Smooth muscle cell (in vitro differentiated cells): ENCODE data around the gene AMACR. TPM values are rescaled to one million over a fixed set of nuclear protein-coding genes. Genes with fewer than 3 reads are reported as not detected.

Source experiments
- DNase-seq: peaks from one replicate; lab custom pipeline; 2025; ENCODE audit not compliant: unreplicated experiment; lab: John Stamatoyannopoulos, UW
- H2AFZ ChIP-seq: fragments of 200-600 bp; sonication (generic); 2 replicates; pipeline ENCODE4 v1.6.0; 2016; ENCODE audit warnings: antibody characterized with exemption, low read depth, mild to moderate bottlenecking
- H3F3A ChIP-seq: fragments of 200-600 bp; sonication (generic); 2 replicates; pipeline ENCODE4 v1.6.0; 2017; ENCODE audit warnings: antibody characterized with exemption, low read depth
- H3K27ac ChIP-seq: fragments of 200-600 bp; sonication (generic); 2 replicates; pipeline ENCODE4 v1.5.1; 2016; ENCODE audit warnings: low read depth, mild to moderate bottlenecking
- H3K27me3 ChIP-seq: fragments of 200-600 bp; sonication (generic); 2 replicates; pipeline ENCODE4 v1.6.1; 2016; ENCODE audit warnings: low read depth, mild to moderate bottlenecking
- H3K36me3 ChIP-seq: fragments of 200-600 bp; sonication (generic); 2 replicates; pipeline ENCODE4 v1.5.1; 2016; ENCODE audit warnings: low read depth
- H3K4me1 ChIP-seq: fragments of 200-600 bp; sonication (generic); 2 replicates; pipeline ENCODE4 v1.5.1; 2016; ENCODE audit warnings: low read depth
- H3K4me2 ChIP-seq: fragments of 200-600 bp; sonication (generic); 2 replicates; pipeline ENCODE4 v1.6.0; 2016; ENCODE audit warnings: mild to moderate bottlenecking
- H3K4me3 ChIP-seq: fragments of 200-600 bp; sonication (generic); 2 replicates; pipeline ENCODE4 v1.5.1; 2016; ENCODE audit warnings: mild to moderate bottlenecking
- H3K79me2 ChIP-seq: fragments of 200-600 bp; sonication (generic); 2 replicates; pipeline ENCODE4 v1.6.0; 2016; ENCODE audit warnings: low read depth, mild to moderate bottlenecking
- H3K9ac ChIP-seq: fragments of 200-600 bp; sonication (generic); 2 replicates; pipeline ENCODE4 v1.6.0; 2016; ENCODE audit warnings: low read depth
- H3K9me3 ChIP-seq: fragments of 200-600 bp; sonication (generic); replicated peaks from 2 replicates; pipeline ENCODE4 v1.5.1; 2016; ENCODE audit warnings: low read depth
- H4K20me1 ChIP-seq: fragments of 200-600 bp; sonication (generic); 2 replicates; pipeline ENCODE4 v1.6.0; 2016; ENCODE audit warnings: low read depth
- CTCF ChIP-seq: fragments of 200-600 bp; sonication (generic); IDR thresholded peaks from 2 replicates; pipeline ENCODE4 v1.5.1; 2017; ENCODE audit warnings: borderline replicate concordance, mild to moderate bottlenecking, antibody characterized with exemption; ENCODE audit not compliant: insufficient read depth, poor library complexity, severe bottlenecking
- WGBS: methylation state at CpG from one replicate; pipeline ENCODE4 v1.1.7; 2016; ENCODE audit warnings: low lambda C conversion rate; 5-methylcytosine and 5-hydroxymethylcytosine counted together
- polyA plus RNA-seq: library from polyadenylated mRNA; unstranded; fragments of >200 nt; fragmentation: Nextera tagmentation; extraction: Ambion mirVana; gene quantifications from 2 replicates; pipeline ENCODE4 v1.2.1, GENCODE V29; 2016
- total RNA-seq: library from RNA; depleted of rRNA; stranded (reverse); fragments of >200 nt; gene quantifications from 2 replicates; pipeline ENCODE4 v1.2.3, GENCODE V29; 2014

Gene AMACR
- total and polyA plus RNA-seq, 2 experiments from 2014 or later = 14.1 to 14.5 TPM

DNA sequence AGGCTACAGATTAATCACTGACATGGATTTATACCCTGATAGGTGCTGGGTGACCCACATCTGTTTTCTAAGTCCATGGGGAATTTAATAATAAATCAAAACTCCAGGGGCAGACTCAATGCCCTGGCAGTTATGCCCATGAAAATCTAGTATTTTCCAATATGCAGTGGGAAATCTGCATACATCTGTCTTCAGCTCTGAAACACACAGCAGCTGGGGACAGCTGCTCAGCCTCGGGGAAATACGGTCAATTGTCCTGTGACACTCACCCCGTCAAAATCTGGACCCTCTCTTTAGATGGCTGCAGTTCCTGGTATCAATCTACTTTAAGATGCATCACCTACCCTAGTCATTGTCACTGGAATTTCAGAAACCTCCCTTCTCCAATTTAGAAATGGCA, 47.8 kb upstream of the AMACR start:
- H3K4me3 ChIP-seq = no peak overlapping the region
- H2AFZ ChIP-seq = no peak overlapping the region
- H3K36me3 ChIP-seq = no peaks in the 10 kb centered on the region
- no peak for TF ChIP-seq CTCF
- no peak for DNase-seq
- H3K4me1 ChIP-seq = peaks cover 15% of the 10 kb centered on the region
- 94% methylated on average over 3 of the region's 3 CpGs for WGBS
- no peak overlapping the region for H3K4me2 ChIP-seq
- no peak overlapping the region for H3K27ac ChIP-seq
- no peaks in the 10 kb centered on the region for H3K9me3 ChIP-seq
- peaks cover 6% of the 10 kb centered on the region for H3F3A ChIP-seq
- no peaks in the 10 kb centered on the region for H3K79me2 ChIP-seq
- H3K27me3 ChIP-seq = no peaks in the 10 kb centered on the region
- no peaks in the 10 kb centered on the region for H4K20me1 ChIP-seq
- H3K9ac ChIP-seq = no peak overlapping the region

GRCh38 chr5:34054400-34054729, 46.5 kb upstream of the AMACR start:
- H3K27me3 ChIP-seq = no peaks in the 10 kb centered on the region
- H3K79me2 ChIP-seq = no peaks in the 10 kb centered on the region
- H3F3A ChIP-seq = peaks cover 6% of the 10 kb centered on the region
- DNase-seq = no peak
- H3K27ac ChIP-seq = peak overlapping the region; percentile 87
- no peaks in the 10 kb centered on the region for H3K36me3 ChIP-seq
- no peaks in the 10 kb centered on the region for H4K20me1 ChIP-seq
- H2AFZ ChIP-seq = no peak overlapping the region
- TF ChIP-seq CTCF = no peak
- 69% methylated on average over 1 of the region's 1 CpG for WGBS
- H3K4me1 ChIP-seq = peaks cover 15% of the 10 kb centered on the region
- no peak overlapping the region for H3K9ac ChIP-seq
- no peaks in the 10 kb centered on the region for H3K9me3 ChIP-seq
- H3K4me3 ChIP-seq = no peak overlapping the region
- H3K4me2 ChIP-seq = peak overlapping the region; percentile 54

DNA sequence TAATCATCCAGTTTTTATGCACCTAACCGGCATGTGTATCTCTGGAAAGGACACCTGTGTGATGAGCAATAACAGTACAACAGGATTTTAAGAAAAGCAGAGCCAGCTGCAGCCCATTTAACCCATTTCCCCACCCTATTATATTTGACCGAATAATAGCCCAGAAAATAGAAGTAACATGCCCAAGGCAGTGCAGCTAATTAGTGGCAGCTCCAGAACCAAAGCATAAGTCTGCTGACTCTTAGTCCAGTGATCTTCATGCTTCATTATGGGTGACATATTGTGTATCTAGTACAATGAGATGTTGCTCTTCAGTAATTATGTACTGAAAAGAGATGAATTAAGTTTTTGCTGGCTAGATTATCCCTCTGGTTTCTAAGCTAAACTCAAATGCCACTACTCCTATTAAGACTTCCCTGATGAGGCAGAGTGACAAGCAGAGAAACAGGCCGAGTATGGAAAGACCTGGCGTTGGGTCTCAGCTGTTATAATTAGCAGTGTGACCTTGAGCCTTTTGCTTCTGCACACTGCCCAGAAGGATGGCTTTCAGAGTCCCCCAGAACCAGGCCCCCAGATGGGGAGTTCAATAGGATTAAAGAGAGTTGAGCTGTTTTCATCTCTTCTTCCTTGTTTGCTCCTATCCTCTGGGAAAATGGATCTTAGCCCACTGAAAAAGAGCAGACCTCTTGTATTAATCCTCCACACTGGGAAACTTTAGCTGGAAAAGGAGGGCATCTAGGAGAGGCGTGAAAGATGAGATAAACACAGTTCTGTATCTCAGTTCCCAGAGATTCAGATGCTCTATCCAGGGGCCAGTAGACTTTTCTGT, 45.9 kb upstream of the AMACR start:
- Histone ChIP-seq H3K79me2 (no peaks in the 10 kb centered on the region), H3K27me3 (no peaks in the 10 kb centered on the region), H3F3A (peaks cover 6% of the 10 kb centered on the region), H3K9me3 (no peaks in the 10 kb centered on the region), H3K36me3 (no peaks in the 10 kb centered on the region), H3K27ac (peak overlapping the region; percentile 87), H4K20me1 (no peaks in the 10 kb centered on the region), H2AFZ (no peak overlapping the region), H3K4me2 (peak overlapping the region; percentile 54), H3K4me3 (no peak overlapping the region), H3K9ac (no peak overlapping the region), H3K4me1 (peaks cover 15% of the 10 kb centered on the region)
- no peak for DNase-seq
- WGBS = 41% methylated on average over 5 of the region's 5 CpGs
- TF ChIP-seq CTCF = no peak

DNA sequence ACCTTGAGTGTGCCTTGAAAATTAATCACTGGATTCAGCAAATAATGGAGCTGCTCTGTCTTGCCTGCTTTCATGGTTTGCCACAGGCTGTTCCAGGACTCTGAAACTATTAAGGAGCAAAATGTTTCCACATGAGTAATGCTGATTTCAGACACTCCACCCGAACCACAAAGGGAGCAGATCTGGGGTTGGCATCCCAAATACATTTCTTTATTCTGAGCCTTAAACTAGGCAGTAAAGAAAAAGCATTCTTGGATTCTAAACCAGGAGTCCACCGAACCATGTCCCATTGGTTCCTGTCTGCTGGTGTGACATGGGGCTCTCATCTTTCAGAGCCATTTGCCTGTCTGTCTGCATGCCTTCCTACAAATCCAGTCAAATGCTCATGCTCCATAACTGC, 45.3 kb upstream of the AMACR start:
- 17% methylated on average over 2 of the region's 2 CpGs for WGBS
- Histone ChIP-seq H3K9ac (no peak overlapping the region), H3K4me1 (peaks cover 15% of the 10 kb centered on the region), H4K20me1 (no peaks in the 10 kb centered on the region), H3F3A (peaks cover 6% of the 10 kb centered on the region), H3K9me3 (no peaks in the 10 kb centered on the region), H3K79me2 (no peaks in the 10 kb centered on the region), H3K27ac (peak overlapping the region; percentile 87), H2AFZ (no peak overlapping the region), H3K4me2 (peak overlapping the region; percentile 54), H3K36me3 (no peaks in the 10 kb centered on the region), H3K4me3 (no peak overlapping the region), H3K27me3 (no peaks in the 10 kb centered on the region)
- DNase-seq = no peak
- no peak for TF ChIP-seq CTCF
